NB4 (cell line): ENCODE data around the gene ALKBH8.

Experiments used
- DNase-seq: peaks from one replicate; pipeline ENCODE4 v3.0.0; 2010; ENCODE audit warnings: low read depth
- H3K4me3 ChIP-seq: one replicate; pipeline ENCODE4 v1.5.1; 2011; ENCODE audit warnings: mild to moderate bottlenecking, low read depth, low read length, moderate library complexity
- CTCF ChIP-seq: IDR thresholded peaks from one replicate; pipeline ENCODE4 v1.5.1; 2012; ENCODE audit warnings: low read depth, low read length
- MAX ChIP-seq: IDR thresholded peaks from 2 replicates; pipeline ENCODE4 v1.6.1; 2011; ENCODE audit warnings: low read depth, low read length
- MYC ChIP-seq: IDR thresholded peaks from 2 replicates; pipeline ENCODE4 v1.6.1; 2011; ENCODE audit warnings: low read depth, low read length
- POLR2A ChIP-seq: IDR thresholded peaks from 2 replicates; pipeline ENCODE4 v1.6.1; 2011; ENCODE audit warnings: mild to moderate bottlenecking; ENCODE audit not compliant: insufficient read length; ENCODE audit errors: extremely low read depth

Gene ALKBH8

GRCh38 chr11:107550304-107550703 is 15.2 kb downstream of the ALKBH8 start:
- DNase-seq, result no peak
- H3K4me3 ChIP-seq, result no peak overlapping the region
- TF ChIP-seq MAX (no peak), CTCF (no peak), POLR2A (no peak), MYC (no peak)

GRCh38 chr11:107549954-107550285 is 15.6 kb downstream of the ALKBH8 start:
- no peak for DNase-seq
- no peak overlapping the region for H3K4me3 ChIP-seq
- TF ChIP-seq MAX, result no peak
- no peak for TF ChIP-seq POLR2A
- TF ChIP-seq MYC, result no peak

- DNase-seq, result peak; percentile 61
- peak; percentile 87 for TF ChIP-seq CTCF
- no peak for TF ChIP-seq MAX
- TF ChIP-seq POLR2A, result no peak
- H3K4me3 ChIP-seq, result no peak overlapping the region
Measured at GRCh38 chr11:107549253-107549953, 16.1 kb downstream of the ALKBH8 start.

GRCh38 chr11:107547961-107548360 is 17.6 kb downstream of the ALKBH8 start:
- TF ChIP-seq MAX (no peak), MYC (no peak), POLR2A (no peak), CTCF (no peak)
- no peak for DNase-seq
- no peak overlapping the region for H3K4me3 ChIP-seq

- H3K4me3 ChIP-seq, result no peak overlapping the region
- TF ChIP-seq MYC (no peak), CTCF (no peak), POLR2A (no peak), MAX (no peak)
- DNase-seq, result no peak
Measured at GRCh38 chr11:107545101-107545514, 20.4 kb downstream of the ALKBH8 start.

GRCh38 chr11:107538821-107539220 is 26.7 kb downstream of the ALKBH8 start:
- DNase-seq, result no peak
- H3K4me3 ChIP-seq, result no peak overlapping the region
- TF ChIP-seq MYC (no peak), CTCF (no peak), POLR2A (no peak), MAX (no peak)
